Activated CD4-positive, alpha-beta T cell treated with anti-CD3 and anti-CD28 coated beads, Interleukin-2, amount 50 U/mL, for 48 hours (primary cell): Measurements from ENCODE around the gene CLCNKA.

Experiments used
- DNase-seq, 2 experiments: peaks; one replicate each; pipeline ENCODE4 v3.0.0-alpha.2; 2020

The CLCNKA gene

GRCh38 chr1:16065269-16065576 lies 43.4 kb downstream of the CLCNKA start:
- DNase-seq: no peak

- DNase-seq: no peak
These were observed 44.4 kb downstream of the CLCNKA start for GRCh38 chr1:16066245-16066644.

GRCh38 chr1:16067127-16067768 lies 45.4 kb downstream of the CLCNKA start:
- DNase-seq: no peak

- DNase-seq: no peak
These were observed 46.1 kb downstream of the CLCNKA start for GRCh38 chr1:16067933-16068332.

- DNase-seq: no peak
These were observed 46.8 kb downstream of the CLCNKA start for GRCh38 chr1:16068356-16069270.

- DNase-seq: no peak
These were observed 49.0 kb downstream of the CLCNKA start for GRCh38 chr1:16070640-16071355.

DNA sequence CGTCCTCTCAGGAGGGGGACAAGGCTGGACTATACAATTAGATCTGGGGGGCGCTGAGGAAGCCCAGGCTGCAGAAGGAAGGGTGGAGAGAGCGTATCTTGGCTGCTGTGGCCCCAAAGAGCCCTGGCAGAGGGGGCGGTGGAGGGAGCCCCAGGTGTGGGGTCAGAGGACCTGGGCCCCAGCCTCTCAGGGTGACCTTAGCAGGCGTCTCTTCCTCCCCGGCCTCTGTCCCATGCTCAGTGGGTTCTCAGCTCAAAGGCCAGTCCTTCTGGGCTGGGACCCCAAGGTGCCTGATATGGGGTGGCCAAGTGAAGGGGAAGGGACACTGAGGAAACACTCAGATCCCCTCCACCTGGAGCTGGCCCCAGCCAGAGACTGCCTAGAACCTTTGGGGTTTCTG lies 49.8 kb downstream of the CLCNKA start:
- DNase-seq: no peak

DNA sequence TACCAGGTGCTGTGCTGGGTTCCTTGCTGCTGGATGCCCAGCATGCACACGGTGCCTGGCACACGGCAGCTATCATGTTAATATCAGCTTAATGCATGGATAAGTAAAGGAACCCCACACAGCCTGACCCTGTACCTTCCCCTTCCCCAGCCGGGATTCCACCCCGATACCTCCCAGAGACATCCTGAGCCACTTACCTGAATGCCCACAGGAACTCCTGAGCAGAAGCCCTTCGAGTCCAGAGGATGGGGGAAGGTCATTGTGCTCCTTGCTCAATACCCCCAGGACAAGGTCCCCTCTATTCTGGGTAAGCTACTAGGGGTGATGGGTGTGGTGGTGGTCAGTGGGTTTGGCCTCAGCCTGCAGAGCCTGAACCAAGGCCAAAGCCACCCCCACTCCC lies 50.3 kb downstream of the CLCNKA start:
- DNase-seq: no peak

DNA sequence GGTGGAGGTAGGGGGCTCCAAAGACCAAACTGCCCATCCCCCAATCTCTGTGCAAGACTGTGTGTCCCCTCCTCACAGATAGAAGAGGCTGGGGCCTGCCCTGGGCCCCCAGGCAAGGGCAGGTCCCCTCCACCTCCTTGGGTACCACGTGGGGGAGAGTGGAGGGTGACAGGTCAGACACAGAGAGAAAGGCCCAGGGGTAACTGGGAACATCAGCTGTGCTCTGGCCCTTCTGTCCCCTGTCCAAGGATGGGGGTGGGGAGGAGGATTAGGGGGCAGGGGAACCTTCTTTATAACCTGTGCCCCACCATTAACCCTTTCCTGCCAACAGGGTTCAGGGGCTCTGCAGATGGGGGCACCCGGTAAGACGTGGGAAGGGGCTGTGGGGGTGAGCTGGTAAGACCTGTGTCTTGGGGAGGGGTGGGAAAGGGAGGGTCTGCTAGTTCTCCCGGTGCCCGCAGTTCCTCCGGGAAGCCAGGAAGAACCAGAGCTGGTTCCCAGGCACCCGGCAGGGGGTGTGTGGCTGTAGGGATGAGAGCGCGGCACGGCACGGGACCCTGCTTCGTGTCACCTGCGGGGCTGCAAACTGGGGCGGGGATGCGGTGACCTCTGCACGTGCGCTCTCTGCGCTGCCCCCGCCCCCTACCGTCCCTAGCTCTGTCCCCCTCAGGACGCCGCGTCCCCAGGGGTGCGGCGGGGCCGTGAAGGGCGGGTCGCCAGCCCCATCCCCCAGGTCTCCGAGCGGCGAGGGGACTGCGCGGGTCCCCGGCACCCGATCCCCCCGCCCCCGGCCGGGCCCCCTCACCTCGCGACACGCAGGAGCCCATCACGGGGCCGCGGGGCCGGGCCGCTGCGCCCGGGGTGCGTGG lies 51.0 kb downstream of the CLCNKA start:
- DNase-seq: peak in 1 of 2 experiments; percentile 14

DNA sequence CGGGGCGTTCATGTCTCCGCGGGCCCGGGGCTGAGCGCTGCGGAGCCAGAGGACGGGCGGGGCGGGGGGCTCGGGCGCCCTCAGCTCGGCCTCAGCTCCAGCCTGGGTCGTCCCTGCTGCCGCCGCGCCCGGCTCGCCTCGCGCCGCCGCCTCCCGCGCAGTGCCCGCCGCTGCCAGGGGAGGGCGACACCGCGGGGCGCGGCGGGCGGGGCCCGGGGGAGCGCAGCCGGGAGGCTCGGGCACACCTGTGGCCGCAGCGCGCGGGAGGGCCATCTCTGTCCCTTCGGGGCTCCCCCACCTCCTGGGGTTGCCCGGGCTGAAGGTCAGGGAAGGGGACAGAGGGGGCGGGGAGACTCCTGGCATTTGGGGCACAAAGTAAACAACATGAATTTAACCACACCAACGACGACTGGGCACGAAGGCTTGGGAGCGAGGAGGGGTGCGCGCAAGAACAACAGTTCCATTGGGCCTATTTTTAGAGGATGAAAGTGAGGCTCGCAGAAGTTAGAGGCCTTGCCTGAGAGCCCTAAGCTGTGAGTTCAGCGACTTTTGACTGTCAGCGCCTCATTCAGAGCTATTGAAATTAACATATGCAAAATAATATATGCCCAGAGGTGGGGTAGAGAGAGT lies 51.8 kb downstream of the CLCNKA start, which contains the start of gene FAM131C:
FAM131C (minus strand) TSS at position 162 of the 630 bp plus-strand sequence. CDS start 209 bp downstream, outside the sequence.
- peak; percentile 43 to 45 for DNase-seq

DNA sequence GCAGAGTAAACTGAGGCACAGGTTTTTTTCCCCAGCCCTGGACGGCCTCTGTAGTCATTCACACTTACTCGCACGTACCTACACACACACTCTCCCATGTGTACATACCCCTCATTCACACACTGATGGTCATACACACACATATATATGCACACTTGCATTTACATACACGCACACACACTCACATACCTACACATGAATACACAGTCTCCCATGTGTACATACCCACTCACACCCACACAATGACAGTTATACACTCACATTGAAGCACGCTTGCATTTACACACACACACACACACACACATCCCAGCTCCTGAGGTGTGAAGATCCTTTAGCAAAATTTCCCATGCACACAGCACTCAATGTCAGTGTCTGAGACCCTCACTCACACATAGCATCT lies 52.4 kb downstream of the CLCNKA start:
- no peak for DNase-seq

DNA sequence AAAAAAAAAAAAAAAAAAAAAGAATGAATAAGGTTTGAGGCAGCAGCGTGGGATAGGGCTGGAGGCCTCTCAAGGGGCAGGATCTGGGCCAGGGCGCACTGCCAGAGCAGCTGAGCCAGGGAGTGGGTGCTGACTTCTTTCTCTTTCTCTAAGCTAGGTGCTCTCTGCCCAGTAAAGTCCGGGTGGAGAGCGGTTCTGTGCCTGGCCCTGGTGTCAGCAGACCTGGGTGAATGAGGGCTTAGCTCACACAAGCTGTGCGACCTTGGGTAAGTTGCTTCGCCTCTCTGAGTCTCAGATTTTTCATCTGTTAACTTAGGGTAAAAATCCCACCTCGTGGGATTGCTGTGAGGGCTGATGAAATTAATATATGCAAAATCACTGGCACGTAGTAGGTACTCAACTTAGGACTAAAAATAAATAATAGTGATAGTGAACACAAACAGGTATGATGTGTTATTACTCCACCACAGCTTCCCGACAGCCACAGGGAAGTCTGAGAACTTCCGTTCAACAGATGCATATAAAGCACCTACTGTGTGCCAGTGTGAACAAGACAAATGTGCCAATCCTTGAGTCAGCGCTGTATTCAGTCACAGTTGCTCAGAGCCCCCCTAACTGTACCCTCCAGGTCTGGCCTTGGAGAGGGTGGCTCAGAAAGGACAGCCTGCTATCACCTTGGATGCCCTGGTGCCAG lies 53.6 kb downstream of the CLCNKA start:
- no peak for DNase-seq

DNA sequence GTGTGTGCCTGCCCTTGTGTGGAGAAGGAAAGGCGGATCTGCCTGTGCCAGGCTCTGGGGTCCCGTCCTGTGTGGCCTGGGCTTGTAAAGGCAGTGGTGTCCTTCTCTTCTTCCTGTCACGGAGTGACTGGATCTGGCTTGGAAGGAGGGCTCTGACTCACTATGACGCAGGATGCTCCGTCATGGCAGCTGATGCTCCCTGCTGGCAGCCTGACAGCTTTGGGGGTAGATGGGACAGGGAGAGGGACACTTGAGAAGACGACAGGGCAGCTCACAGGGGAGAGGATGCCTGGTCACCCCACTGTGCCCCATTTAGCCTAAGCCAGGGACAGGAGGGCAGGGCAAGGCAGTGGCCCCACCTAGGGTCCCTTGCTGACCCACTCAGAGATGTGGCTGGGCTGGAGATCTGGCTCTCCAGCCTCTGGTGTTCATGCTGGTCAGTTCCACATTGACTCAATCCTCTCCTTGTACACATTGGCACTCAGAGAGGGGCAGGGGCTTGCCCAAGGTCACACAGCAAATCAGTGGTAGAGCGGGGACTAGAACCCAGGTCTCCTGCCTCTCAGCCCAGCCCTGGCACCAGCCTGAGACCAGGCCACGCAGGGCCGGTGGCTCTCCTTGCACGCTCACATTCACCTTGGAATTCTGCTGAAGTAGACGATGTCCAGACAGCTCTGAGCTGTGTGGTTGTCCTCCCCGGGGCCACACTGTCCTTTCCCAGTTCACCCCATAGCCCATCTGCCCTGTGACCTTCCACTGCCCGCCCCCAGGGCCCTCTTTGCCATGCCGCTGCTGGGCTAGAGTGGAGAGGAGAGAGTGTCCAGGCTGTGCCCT lies 54.4 kb downstream of the CLCNKA start:
- no peak for DNase-seq

GRCh38 chr1:16076865-16077238 lies 55.0 kb downstream of the CLCNKA start:
- no peak for DNase-seq

DNA sequence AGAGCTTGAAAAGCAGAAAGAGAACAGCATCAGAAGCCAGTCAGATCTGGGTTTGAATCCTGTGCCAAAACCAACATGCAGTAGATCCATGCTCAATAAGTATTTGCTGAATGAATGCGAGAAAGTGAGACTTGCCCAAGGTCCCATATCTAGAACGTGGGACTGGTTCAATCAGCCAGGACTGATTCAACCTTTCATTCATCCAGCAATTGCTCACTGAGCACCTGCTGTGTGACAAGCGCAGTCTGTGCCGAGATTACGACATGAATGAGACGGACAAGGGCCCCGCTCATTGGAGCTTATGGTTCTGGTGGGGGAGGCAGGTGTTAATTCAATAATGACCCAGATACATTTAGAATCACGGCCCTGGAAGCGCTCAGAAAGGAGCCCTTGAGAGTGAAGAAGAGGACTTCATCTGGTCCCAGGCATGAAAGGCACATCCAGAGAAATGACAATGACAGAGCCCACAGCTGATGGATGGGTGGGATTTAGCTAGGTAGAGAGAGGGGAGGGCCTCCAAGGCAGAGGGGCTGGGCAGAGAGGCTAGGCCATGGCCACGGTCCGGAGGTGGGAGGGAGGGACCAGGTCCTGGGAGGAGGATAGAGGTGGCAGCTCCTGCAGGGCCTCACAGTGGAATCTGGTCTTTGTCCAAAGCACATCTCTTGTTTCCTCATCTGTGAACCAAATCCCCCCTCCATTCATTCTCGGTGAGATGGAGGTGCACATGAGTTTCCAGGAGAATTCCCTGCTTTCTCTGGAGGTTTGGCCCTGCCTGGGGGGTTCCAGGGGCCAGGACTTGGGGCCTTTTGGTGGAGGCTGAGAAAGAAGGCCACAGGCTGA lies 55.8 kb downstream of the CLCNKA start:
- no peak for DNase-seq

DNA sequence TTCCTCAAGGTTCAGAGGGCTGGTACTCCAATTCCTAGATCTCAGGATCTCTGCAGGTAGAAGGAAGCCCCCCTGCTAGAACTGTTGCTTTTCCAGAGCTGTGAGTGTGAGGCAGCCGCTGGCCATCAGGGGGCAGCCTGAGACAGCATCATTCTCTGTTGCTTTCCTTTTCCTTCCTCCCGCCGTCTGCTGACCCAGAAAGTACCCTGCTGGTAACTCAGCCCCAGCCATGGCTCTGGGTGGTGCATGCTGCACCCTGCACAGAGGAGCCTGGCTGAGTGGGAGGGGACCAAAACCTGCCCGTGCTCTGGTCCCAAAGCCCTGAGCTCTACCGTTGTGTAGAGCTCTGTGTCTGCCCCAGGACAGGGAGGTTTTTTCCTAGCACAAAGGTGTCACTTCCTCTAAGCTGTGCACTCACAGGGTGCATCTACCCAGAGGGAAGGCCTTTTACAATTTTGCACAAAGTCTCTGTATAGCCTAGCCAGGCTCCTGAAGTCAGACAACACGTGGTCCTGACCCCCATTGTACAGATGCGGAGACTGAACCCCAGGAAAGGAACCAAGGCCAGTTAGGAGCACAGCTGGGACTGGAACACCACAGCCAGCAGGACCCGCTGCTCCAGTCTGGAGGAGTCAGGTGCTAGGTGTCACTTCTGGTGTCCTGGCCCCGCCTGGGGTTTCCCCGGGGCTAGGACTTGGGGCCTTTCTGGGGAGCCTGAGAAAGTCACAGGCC lies 57.3 kb downstream of the CLCNKA start:
- peak; percentile 76 to 83 for DNase-seq

GRCh38 chr1:16080422-16081150 lies 58.8 kb downstream of the CLCNKA start:
- DNase-seq: no peak

DNA sequence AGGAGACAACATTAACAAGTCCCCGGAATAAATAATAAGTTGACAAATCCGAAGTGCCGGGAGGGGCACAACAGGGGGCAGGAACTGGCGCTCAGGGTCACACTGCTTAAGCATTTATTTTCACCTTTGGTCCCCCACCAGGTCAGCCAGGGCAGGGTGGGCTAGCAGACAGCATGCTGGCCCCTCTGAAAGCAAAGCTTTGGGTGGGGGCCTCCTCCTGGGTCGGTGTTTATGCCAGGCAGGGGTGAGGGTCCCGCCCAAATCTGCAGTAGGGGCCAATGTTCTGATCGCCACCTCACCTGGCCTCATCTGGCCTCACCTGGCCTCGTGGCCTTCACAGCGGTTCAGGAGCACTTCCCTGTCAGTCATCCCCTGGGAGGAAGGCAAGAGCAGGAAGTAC lies 59.8 kb downstream of the CLCNKA start:
- DNase-seq: no peak
